Measurements from ENCODE around the gene SKIDA1.
A peak's percentile ranks its signal among the peaks of the same experiment; 100 is the strongest.

DNA sequence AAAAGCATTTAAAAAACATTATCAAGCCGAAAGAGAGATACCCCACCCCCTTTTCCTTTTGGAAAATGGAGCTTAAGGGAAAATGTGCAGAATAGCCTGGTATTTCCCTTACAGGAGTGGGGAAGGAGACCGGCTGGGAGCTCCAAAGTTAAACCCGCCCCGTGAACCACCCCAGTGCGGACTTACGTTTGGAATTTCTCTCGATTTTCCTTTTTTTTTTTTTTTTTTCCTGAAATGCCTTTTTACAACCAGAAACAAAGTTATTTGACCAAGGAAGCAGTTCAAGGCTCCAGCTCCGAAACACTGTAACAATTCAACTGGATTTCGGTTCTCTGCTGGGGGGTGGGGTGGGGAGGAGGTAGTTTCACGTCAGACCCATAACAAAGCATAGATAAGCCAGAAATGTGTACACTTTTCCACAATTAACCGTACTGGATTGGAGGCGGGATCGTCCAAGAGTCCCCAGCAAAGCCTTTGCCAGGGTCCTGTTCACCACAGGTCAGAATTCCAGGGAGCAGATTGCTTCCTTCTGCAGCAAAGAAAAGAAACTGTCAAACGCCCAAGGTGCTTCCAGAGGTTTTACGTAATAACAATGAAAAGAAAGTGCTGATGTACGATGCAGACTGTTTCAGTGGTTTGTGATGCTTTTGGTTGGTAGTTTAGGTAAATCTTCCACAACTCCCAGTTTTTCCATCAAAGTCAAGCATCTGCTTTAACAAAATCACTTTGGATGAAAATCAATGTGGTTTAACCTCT lies 6.7 kb downstream of the SKIDA1 start:
- TF ChIP-seq SIN3A (IDR thresholded peaks at IDR 0.05; ENCODE audit: low read depth) (0 out of 2 replicates have a peak, but pooled peaks have one; percentile 4), POLR2A (IDR thresholded peaks at IDR 0.05; ENCODE audit: borderline replicate concordance, extremely low read depth, insufficient read depth, insufficient read length) (no peak)
